HepG2 (cell line): Measurements from ENCODE around the gene PSORS1C2. TPM values are rescaled to one million over a fixed set of nuclear protein-coding genes. Genes with fewer than 3 reads are reported as not detected.

Experiments
- ATAC-seq: fragments of 200-7000 bp; cut with Tn5 transposase; 3 replicates; pipeline ENCODE4 v1.9.1; 2020; ENCODE audit warnings: mild to moderate bottlenecking, moderate library complexity
- BruUV-seq: library from RNA; stranded (reverse); fragments of 400-500 nt; replicated peaks from 2 replicates; lab custom pipeline; 2021; lab: Mats Ljungman, UMichigan
- CTCF ChIA-PET: fragments of 300-600 bp; formaldehyde crosslinking; extraction: SDS; loops from one replicate; lab custom pipeline; 2021; ENCODE audit warnings: low total read pairs, inconsistent platforms, low intra/inter-chr PET ratio; lab: Yijun Ruan, JAX
- POLR2A ChIA-PET: fragments of 350-600 bp; sonication (Branson Sonifier 250); formaldehyde crosslinking; loops from one replicate; lab custom pipeline; 2020; ENCODE audit warnings: antibody characterized with exemption, inconsistent platforms; lab: Yijun Ruan, JAX
- DNase-seq: peaks from one replicate; pipeline ENCODE4 v3.0.0-alpha.2; 2015; ENCODE audit warnings: low spot score
- FAIRE-seq: peaks from 3 replicates; lab custom pipeline; 2011; peaks lifted over from hg19 to GRCh38; lab: Jason Lieb, UNC
- H2AFZ ChIP-seq: one replicate; pipeline ENCODE4 v1.6.1; 2011; ENCODE audit warnings: low read length, inconsistent platforms
- H3K27ac ChIP-seq: fragments of 300-600 bp; 3 replicates; pipeline ENCODE4 v1.8.0; 2011; ENCODE audit warnings: mixed run types, mild to moderate bottlenecking, mixed read lengths, low read length, inconsistent platforms; ENCODE audit not compliant: insufficient read depth; ENCODE audit errors: extremely low read length
- H3K27me3 ChIP-seq, 2 experiments: fragments of 200-600 bp in 1 of 2; 2 replicates in 1 of 2; 3 replicates in 1 of 2; pipeline versions ENCODE4 v1.6.0 to v1.8.0; 2011; ENCODE audit warnings: low read length in 2 of 2, mild to moderate bottlenecking in 2 of 2, moderate library complexity in 2 of 2, inconsistent platforms in 1 of 2; ENCODE audit not compliant: insufficient read depth in 2 of 2, control insufficient read depth in 1 of 2
- H3K36me3 ChIP-seq, 2 experiments: fragments of 200-600 bp in 1 of 2; replicated peaks in 1 of 2; 2 replicates in 1 of 2; 3 replicates in 1 of 2; pipeline versions ENCODE4 v1.5.1 to v1.8.0; 2011; ENCODE audit warnings: low read length in 2 of 2, inconsistent platforms in 1 of 2; ENCODE audit not compliant: insufficient read depth in 2 of 2, control insufficient read depth in 1 of 2
- H3K4me1 ChIP-seq: 2 replicates; pipeline ENCODE4 v1.5.1; 2012; ENCODE audit warnings: low read length, inconsistent platforms; ENCODE audit not compliant: insufficient read depth
- H3K4me2 ChIP-seq: 2 replicates; pipeline ENCODE4 v1.6.0; 2011; ENCODE audit warnings: low read depth, low read length, inconsistent platforms
- H3K4me3 ChIP-seq, 3 experiments: fragments of 200-600 bp in 1 of 3; sonication (generic), shearing (Covaris generic) in 1 of 3; replicated peaks in 1 of 3; 2 replicates each; pipeline ENCODE4 v1.5.1; 2011 to 2016; ENCODE audit warnings: low read length in 3 of 3, inconsistent platforms in 2 of 3, low read depth in 2 of 3, mild to moderate bottlenecking in 2 of 3, control low read depth in 1 of 3, mixed read lengths in 1 of 3; ENCODE audit not compliant: insufficient read depth in 1 of 3
- H3K79me2 ChIP-seq: one replicate; pipeline ENCODE4 v1.6.1; 2011; ENCODE audit warnings: low read length, inconsistent platforms; ENCODE audit not compliant: insufficient read depth
- H3K9ac ChIP-seq: 2 replicates; pipeline ENCODE4 v1.6.0; 2011; ENCODE audit warnings: mild to moderate bottlenecking, low read depth, low read length, inconsistent platforms; ENCODE audit not compliant: insufficient read depth
- H3K9me3 ChIP-seq: 2 replicates; pipeline ENCODE4 v1.5.1; 2012; ENCODE audit warnings: mild to moderate bottlenecking, low read length
- H4K20me1 ChIP-seq: 2 replicates; pipeline ENCODE4 v1.6.0; 2011; ENCODE audit warnings: inconsistent platforms, mild to moderate bottlenecking, low read length, moderate library complexity; ENCODE audit not compliant: insufficient read depth
- CBX2 ChIP-seq, 2 experiments: fragments of 200-600 bp in 1 of 2; sonication (generic); formaldehyde crosslinking in 1 of 2; IDR thresholded peaks; 2 replicates each; pipeline versions ENCODE4 v1.7.0 to v1.8.1; 2018 to 2022; ENCODE audit warnings: low read depth in 2 of 2, low read length in 1 of 2, mild to moderate bottlenecking in 1 of 2, missing genetic modification reagents in 1 of 2
- CC2D1A ChIP-seq: sonication (generic); formaldehyde crosslinking; IDR thresholded peaks from 2 replicates; pipeline ENCODE4 v1.8.1; 2023; ENCODE audit warnings: mild to moderate bottlenecking, missing genetic modification reagents
- EP300 ChIP-seq, 3 experiments: sonication (generic) in 1 of 3; formaldehyde crosslinking in 1 of 3; IDR thresholded peaks; 2 replicates each; pipeline versions ENCODE4 v1.5.1 to v1.6.1; 2011 to 2020; ENCODE audit warnings: low read depth in 2 of 3, low read length in 2 of 3, borderline replicate concordance in 1 of 3, improper control_type of control experiment in 1 of 3, mild to moderate bottlenecking in 1 of 3, missing genetic modification reagents in 1 of 3, moderate library complexity in 1 of 3
- GABPB1 ChIP-seq: IDR thresholded peaks from 2 replicates; pipeline ENCODE4 v1.6.1; 2016; ENCODE audit warnings: mild to moderate bottlenecking, missing genetic modification reagents, moderate library complexity, missing compliant biosample characterization
- MED8 ChIP-seq: sonication (generic); formaldehyde crosslinking; IDR thresholded peaks from 2 replicates; pipeline ENCODE4 v1.8.1; 2023; ENCODE audit warnings: mild to moderate bottlenecking, missing genetic modification reagents; ENCODE audit not compliant: insufficient replicate concordance
- MEIS1 ChIP-seq: sonication (generic); formaldehyde crosslinking; IDR thresholded peaks from 2 replicates; pipeline ENCODE4 v1.9.0; 2021; ENCODE audit warnings: mild to moderate bottlenecking, missing genetic modification reagents, moderate library complexity, borderline replicate concordance
- NFYC ChIP-seq: IDR thresholded peaks from 2 replicates; pipeline ENCODE4 v1.6.1; 2016; ENCODE audit warnings: missing genetic modification reagents, missing compliant biosample characterization
- TCF7L2 ChIP-seq: IDR thresholded peaks from 2 replicates; pipeline ENCODE4 v1.6.1; 2011; ENCODE audit warnings: mild to moderate bottlenecking, low read depth, low read length, moderate library complexity
- ZBTB20 ChIP-seq: sonication (generic); formaldehyde crosslinking; IDR thresholded peaks from 2 replicates; pipeline ENCODE4 v1.8.1; 2023; ENCODE audit warnings: missing genetic modification reagents, low read depth, mild to moderate bottlenecking, borderline replicate concordance
- ZBTB38 ChIP-seq: sonication (generic); formaldehyde crosslinking; IDR thresholded peaks from 2 replicates; pipeline ENCODE4 v1.5.1; 2020; ENCODE audit warnings: mild to moderate bottlenecking, missing genetic modification reagents
- ZBTB8A ChIP-seq: sonication (generic); formaldehyde crosslinking; IDR thresholded peaks from 2 replicates; pipeline ENCODE4 v1.4.0; 2020; ENCODE audit warnings: mild to moderate bottlenecking, low read depth, missing genetic modification reagents, borderline replicate concordance
- ZNF777 ChIP-seq: sonication (generic); formaldehyde crosslinking; IDR thresholded peaks from 2 replicates; pipeline ENCODE4 v1.4.0; 2020; ENCODE audit warnings: missing genetic modification reagents
- WGBS: methylation state at CpG from one replicate; pipeline ENCODE4 v1.1.6; 2017; ENCODE audit warnings: low lambda C conversion rate; 5-methylcytosine and 5-hydroxymethylcytosine counted together
- in situ Hi-C: cut with HindIII; loops from 2 replicates; pipeline ENCODE4 v1.10.0; 2017; ENCODE audit warnings: low pct_unique_long_range_greater_than_20kb; ENCODE audit not compliant: extremely low pct_ligation_motif_present
- intact Hi-C: fragments of 100-400 bp; cut with micrococcal nuclease; formaldehyde crosslinking; loops from one replicate; pipeline ENCODE4 v1.10.0; 2022; ENCODE audit not compliant: unreplicated experiment
- polyA plus RNA-seq, 8 experiments: library from polyadenylated mRNA; depleted of rRNA in 3 of 8; stranded (reverse) in 7 of 8; unstranded in 1 of 8; fragments of >200 nt; fragmentation: Illumina TruSeq in 4 of 8; extraction: Trizol in 4 of 8; gene quantifications; 2 replicates each; pipeline versions ENCODE4 v1.2.1 to v1.2.3, GENCODE V29; 2011 to 2016; ENCODE audit warnings: low read depth in 4 of 8, missing spikeins in 1 of 8, mixed read lengths in 1 of 8; ENCODE audit not compliant: insufficient read depth in 1 of 8
- total RNA-seq, 5 experiments: library from RNA; depleted of rRNA; stranded (reverse); fragments of >200 nt; fragmentation: Illumina TruSeq; extraction: Trizol; gene quantifications; 2 replicates each; pipeline ENCODE4 v1.2.3, GENCODE V29; 2016; ENCODE audit warnings: low read depth in 1 of 5
- TF ChIP-seq, protein P1 (sequence below): sonication (generic); formaldehyde crosslinking; IDR thresholded peaks from 2 replicates; pipeline ENCODE4 v1.4.0; 2020; ENCODE audit warnings: missing genetic modification reagents, low read depth, mild to moderate bottlenecking, borderline replicate concordance
- TF ChIP-seq, protein P2 (sequence below): IDR thresholded peaks from 2 replicates; pipeline ENCODE4 v1.6.1; 2016; ENCODE audit warnings: low read depth
- TF ChIP-seq, protein P3 (sequence below): sonication (generic); formaldehyde crosslinking; IDR thresholded peaks from 2 replicates; pipeline ENCODE4 v1.4.0; 2020; ENCODE audit warnings: low read depth, mild to moderate bottlenecking, missing genetic modification reagents

PSORS1C2 gene
- total and polyA plus RNA-seq, 2 of the 13 experiments (the other 11 are each of a cell fraction or from before 2014, with no cell fraction given), result not detected

- peak; percentile 31; the same call in 1 of the 2 replicates for TF ChIP-seq CC2D1A (CRISPR knock-in tag)
- TF ChIP-seq, all 625 proteins: peak for 10
These were observed 18.8 kb upstream of the PSORS1C2 start, which contains the start of gene CCHCR1 (continued) for GRCh38 chr6:31157513-31158139.

DNA sequence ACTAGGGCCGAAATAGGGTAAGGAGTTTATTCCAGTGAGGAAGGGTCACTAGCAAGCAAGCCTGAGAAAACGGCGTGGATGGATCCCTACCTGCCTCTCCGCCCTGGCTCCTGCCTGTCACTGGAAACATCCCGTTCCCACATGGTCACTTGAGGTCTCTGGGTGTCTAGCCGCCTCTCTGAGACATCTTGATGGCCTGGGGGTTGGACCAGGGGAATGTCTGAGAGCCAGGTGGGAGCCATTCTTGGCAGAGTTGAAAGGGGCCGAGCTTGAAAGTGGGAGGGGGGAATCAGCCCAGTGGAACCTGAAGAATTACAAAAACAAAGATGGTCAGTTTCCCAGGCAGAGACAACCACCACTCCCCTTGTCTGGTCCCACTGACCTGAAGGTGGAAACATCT is 17.8 kb upstream of the PSORS1C2 start:
- 96% methylated on average over 7 of the region's 7 CpGs for whole genome bisulfite sequencing
- POLR2A ChIA-PET, result no interaction called here
- peaks cover 1 to 18% of the 10 kb centered on the region in 2 experiments; a peak in 4 of 5 replicates for H3K36me3 ChIP-seq
- H3K9ac ChIP-seq, result no peak overlapping the region
- in situ Hi-C loops (no loop called here), intact Hi-C loops (no loop called here)
- no peaks in the 10 kb centered on the region for H4K20me1 ChIP-seq
- no peak overlapping the region for H2AFZ ChIP-seq
- peak overlapping the region in 1 of 3 experiments; percentile 90; a peak in 1 of 6 replicates for H3K4me3 ChIP-seq
- H3K27ac ChIP-seq, result no peak overlapping the region
- DNase-seq (no peak), ATAC-seq (no peak), FAIRE-seq (no peak)
- no peaks in the 10 kb centered on the region for H3K27me3 ChIP-seq
- CTCF ChIA-PET, result no interaction called here
- no peaks in the 10 kb centered on the region for H3K79me2 ChIP-seq
- peak overlapping the region; percentile 99; the same call in 1 of the 2 replicates for H3K4me2 ChIP-seq
- BruUV-seq, result no TSS peak
- H3K4me1 ChIP-seq, result peaks cover 30% of the 10 kb centered on the region
- no peaks in the 10 kb centered on the region for H3K9me3 ChIP-seq
- no peak for TF ChIP-seq ZBTB38 (CRISPR knock-in tag)
- no peak for TF ChIP-seq NFYC (CRISPR knock-in tag)
- TF ChIP-seq, protein P1, sequence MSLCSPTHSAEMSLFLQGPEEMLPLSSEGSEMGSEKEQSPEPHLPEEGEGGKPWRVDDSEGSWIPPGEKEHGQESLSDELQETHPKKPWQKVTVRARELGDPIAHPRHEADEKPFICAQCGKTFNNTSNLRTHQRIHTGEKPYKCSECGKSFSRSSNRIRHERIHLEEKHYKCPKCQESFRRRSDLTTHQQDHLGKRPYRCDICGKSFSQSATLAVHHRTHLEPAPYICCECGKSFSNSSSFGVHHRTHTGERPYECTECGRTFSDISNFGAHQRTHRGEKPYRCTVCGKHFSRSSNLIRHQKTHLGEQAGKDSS (CRISPR knock-in tag), result no peak
- no peak for TF ChIP-seq MEIS1 (CRISPR knock-in tag)
- TF ChIP-seq ZBTB20 (CRISPR knock-in tag), result no peak
- TF ChIP-seq ZNF777, result no peak
- no peak for TF ChIP-seq EP300 (IDR thresholded peaks at IDR 0.05; ENCODE audit: low read depth in 2 of 2, low read length in 2 of 2)
- TF ChIP-seq EP300 (CRISPR knock-in tag; IDR thresholded peaks at IDR 0.05; ENCODE audit: borderline replicate concordance), result no peak
- TF ChIP-seq, protein P2, sequence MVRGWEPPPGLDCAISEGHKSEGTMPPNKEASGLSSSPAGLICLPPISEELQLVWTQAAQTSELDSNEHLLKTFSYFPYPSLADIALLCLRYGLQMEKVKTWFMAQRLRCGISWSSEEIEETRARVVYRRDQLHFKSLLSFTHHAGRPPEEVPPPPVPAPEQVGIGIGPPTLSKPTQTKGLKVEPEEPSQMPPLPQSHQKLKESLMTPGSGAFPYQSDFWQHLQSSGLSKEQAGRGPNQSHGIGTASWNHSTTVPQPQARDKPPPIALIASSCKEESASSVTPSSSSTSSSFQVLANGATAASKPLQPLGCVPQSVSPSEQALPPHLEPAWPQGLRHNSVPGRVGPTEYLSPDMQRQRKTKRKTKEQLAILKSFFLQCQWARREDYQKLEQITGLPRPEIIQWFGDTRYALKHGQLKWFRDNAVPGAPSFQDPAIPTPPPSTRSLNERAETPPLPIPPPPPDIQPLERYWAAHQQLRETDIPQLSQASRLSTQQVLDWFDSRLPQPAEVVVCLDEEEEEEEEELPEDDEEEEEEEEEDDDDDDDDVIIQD (CRISPR knock-in tag), result no peak
- no peak for TF ChIP-seq TCF7L2
- TF ChIP-seq, protein P3, sequence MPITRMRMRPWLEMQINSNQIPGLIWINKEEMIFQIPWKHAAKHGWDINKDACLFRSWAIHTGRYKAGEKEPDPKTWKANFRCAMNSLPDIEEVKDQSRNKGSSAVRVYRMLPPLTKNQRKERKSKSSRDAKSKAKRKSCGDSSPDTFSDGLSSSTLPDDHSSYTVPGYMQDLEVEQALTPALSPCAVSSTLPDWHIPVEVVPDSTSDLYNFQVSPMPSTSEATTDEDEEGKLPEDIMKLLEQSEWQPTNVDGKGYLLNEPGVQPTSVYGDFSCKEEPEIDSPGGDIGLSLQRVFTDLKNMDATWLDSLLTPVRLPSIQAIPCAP (CRISPR knock-in tag), result no peak
- TF ChIP-seq MED8 (CRISPR knock-in tag), result no peak
- no peak for TF ChIP-seq CBX2 (IDR thresholded peaks at IDR 0.05; ENCODE audit: low read depth, low read length)
- TF ChIP-seq CBX2 (CRISPR knock-in tag; IDR thresholded peaks at IDR 0.05; ENCODE audit: low read depth), result no peak
- TF ChIP-seq ZBTB8A, result no peak
- TF ChIP-seq GABPB1 (CRISPR knock-in tag), result no peak
